SH-SY5Y (cell line): ENCODE results near the gene HDGFL2.

ENCODE experiments used
- GATA2 ChIP-seq: IDR thresholded peaks from 2 replicates; pipeline ENCODE4 v1.6.1; 2011; ENCODE audit warnings: mild to moderate bottlenecking, low read depth, low read length
- GATA3 ChIP-seq: IDR thresholded peaks from 2 replicates; pipeline ENCODE4 v1.6.1; 2011; ENCODE audit warnings: low read depth, mild to moderate bottlenecking, low read length, moderate library complexity

The HDGFL2 gene

DNA sequence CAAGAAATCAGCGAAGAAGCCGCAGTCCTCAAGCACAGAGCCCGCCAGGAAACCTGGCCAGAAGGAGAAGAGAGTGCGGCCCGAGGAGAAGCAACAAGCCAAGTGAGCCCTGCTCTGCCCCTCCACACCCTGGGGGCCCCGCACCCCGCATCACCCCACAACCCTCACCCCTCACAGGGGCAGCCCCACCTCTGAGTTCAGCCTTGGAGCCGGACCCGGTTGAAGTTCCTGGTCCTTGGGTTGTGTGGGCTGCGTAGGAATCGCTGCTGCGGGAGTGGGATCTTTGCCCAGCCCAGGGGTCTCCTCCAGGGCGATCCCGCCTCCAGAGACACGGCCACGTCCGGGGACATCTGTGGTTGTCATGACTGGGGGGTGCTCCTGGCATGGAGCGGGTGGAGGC is 24.2 kb downstream of the HDGFL2 start:
- no peak for TF ChIP-seq GATA3
- no peak for TF ChIP-seq GATA2

DNA sequence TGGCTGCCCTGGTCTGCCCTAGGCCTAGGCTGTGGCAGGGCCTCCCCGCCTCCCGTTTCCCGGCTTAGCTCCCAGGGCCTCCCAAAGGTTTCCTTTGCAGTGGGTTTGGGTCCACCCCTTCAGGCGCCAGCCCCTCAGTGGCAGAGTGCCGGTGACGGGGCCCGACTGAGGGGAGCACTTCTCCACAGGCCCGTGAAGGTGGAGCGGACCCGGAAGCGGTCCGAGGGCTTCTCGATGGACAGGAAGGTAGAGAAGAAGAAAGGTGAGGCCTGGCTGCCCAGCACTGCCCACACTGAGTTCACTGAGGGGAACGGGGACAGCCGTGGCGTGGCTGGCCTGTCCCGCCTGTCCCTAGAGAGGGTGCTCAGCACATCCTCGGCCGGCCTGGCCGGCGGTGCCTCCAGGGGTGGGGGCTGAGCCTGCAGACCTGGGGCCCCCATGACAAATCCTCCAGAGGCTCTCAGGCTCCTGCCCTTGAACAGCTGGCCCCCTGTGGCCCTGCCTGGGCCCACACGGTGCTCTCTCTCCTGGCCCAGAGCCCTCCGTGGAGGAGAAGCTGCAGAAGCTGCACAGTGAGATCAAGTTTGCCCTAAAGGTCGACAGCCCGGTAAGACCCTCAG is 25.8 kb downstream of the HDGFL2 start:
- TF ChIP-seq GATA3 (no peak), GATA2 (no peak)

GRCh38 chr19:4498694-4499093 is 26.6 kb downstream of the HDGFL2 start:
- TF ChIP-seq GATA2: no peak
- TF ChIP-seq GATA3: no peak

- TF ChIP-seq GATA3 (no peak), GATA2 (no peak)
Observed at GRCh38 chr19:4499318-4499717, 27.2 kb downstream of the HDGFL2 start.

- no peak for TF ChIP-seq GATA3
- TF ChIP-seq GATA2: no peak
Observed at GRCh38 chr19:4499855-4500254, 27.8 kb downstream of the HDGFL2 start.

- no peak for TF ChIP-seq GATA2
- TF ChIP-seq GATA3: no peak
Observed at GRCh38 chr19:4500841-4501591, 28.9 kb downstream of the HDGFL2 start.

DNA sequence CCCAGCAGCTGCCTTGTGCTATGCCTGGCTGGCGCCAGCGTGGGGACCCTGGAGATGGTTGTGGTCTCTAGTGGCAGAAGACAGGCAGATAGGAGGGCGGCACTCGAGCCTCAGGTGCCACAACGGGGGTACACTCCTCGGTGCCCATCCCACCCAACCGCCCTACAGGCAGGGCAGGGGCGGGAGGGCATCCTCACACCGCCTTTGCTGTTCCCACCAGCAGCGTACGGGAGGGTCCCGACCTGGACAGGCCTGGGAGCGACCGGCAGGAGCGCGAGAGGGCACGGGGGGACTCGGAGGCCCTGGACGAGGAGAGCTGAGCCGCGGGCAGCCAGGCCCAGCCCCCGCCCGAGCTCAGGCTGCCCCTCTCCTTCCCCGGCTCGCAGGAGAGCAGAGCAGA is 29.6 kb downstream of the HDGFL2 start:
- TF ChIP-seq GATA2 (no peak), GATA3 (no peak)

DNA sequence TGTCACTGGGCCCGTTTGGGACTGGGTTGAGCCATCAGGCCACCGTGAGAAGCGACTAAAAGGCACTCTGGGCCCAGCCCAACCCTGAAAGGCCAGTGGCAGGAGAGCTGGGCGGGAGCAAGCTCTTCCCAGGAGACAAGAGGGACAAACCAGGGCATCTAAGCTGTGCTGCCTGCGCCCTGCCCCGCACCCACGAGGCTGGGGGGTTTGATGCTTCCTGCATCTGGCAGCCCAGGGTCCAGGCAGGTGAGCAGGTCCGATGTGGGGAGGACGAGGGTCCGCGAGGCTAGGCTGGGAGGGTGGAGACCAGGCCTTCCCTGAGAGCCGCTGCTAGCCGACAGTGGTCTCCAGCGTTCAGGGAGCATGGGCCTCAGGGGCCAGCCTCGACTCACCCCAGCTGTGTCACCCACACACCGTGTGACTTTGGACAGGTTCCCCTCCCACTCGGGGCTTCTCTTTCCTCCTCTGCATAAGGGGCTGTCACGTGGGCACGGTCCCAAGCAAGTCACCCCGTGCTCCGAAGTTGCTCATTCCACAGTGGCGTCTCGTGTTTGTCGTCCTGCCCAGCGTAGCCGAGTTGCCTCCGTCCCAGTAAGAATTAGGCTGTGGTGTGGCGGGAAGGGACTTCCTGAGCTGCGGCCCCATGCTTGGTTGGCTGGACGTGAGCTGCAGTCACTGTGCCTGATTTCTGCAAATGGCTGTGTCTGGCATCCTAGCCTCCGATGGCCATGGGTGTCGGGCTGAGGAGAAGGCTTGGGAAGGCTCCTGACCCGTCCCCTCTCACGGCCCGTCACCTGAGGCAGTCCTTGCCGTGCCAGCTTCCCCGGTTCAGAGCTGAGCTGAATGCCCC is 30.4 kb downstream of the HDGFL2 start:
- TF ChIP-seq GATA2 (no peak), GATA3 (no peak)

- TF ChIP-seq GATA2 (no peak), GATA3 (no peak)
Observed at GRCh38 chr19:4503132-4503824, 31.2 kb downstream of the HDGFL2 start.

DNA sequence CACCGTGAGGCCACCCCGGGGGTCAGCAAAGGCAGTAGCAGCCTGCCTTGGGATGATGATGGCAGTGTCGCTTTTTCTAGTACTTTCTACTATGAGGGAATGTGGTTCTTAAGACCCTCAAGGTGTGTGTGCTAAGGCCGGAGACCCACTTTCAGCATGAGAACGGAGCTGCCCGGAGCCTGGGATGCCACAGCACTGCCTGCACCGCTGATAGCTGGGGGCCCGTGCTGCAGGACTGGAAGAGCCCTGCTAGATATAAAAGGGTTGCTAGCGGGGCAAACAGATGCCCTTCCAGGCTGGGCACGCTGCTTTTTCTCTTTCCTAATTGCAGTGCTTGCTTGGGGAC is 31.7 kb downstream of the HDGFL2 start:
- TF ChIP-seq GATA2 (no peak), GATA3 (no peak)

GRCh38 chr19:4504297-4504701 is 32.2 kb downstream of the HDGFL2 start:
- TF ChIP-seq GATA2: no peak

GRCh38 chr19:4504891-4505569 is 32.9 kb downstream of the HDGFL2 start:
- TF ChIP-seq GATA3 (no peak), GATA2 (no peak)

- TF ChIP-seq GATA3: no peak
- TF ChIP-seq GATA2: no peak
Observed at GRCh38 chr19:4505570-4506448, 33.7 kb downstream of the HDGFL2 start.
